Epithelial cell of proximal tubule (primary cell): ENCODE measurements around the gene TNNI2. TPM values are rescaled to one million over a fixed set of nuclear protein-coding genes. Genes with fewer than 3 reads are reported as not detected.
A peak's percentile ranks its signal among the peaks of the same experiment; 100 is the strongest.

Source experiments
- DNase-seq: peaks from one replicate; pipeline ENCODE4 v3.0.0-alpha.2; 2011; ENCODE audit warnings: low read depth
- H3K4me3 ChIP-seq: 2 replicates; pipeline ENCODE4 v1.5.1; 2011; ENCODE audit warnings: low read depth, mild to moderate bottlenecking, low read length
- total RNA-seq: library from RNA; depleted of rRNA; stranded (reverse); fragments of >200 nt; gene quantifications from 2 replicates; pipeline ENCODE4 v1.2.3, GENCODE V29; 2015
- TF ChIP-seq, protein P1 (sequence below): conservative IDR thresholded peaks from 2 replicates; pipeline ENCODE4 v1.5.1; 2012; ENCODE audit warnings: low read depth, mild to moderate bottlenecking, low read length

The TNNI2 gene
- total RNA-seq, 1 donor from 2014 or later: not detected

GRCh38 chr11:1879941-1880720 lies 41.4 kb downstream of the TNNI2 start:
- H3K4me3 ChIP-seq: no peak overlapping the region
- TF ChIP-seq, protein P1, sequence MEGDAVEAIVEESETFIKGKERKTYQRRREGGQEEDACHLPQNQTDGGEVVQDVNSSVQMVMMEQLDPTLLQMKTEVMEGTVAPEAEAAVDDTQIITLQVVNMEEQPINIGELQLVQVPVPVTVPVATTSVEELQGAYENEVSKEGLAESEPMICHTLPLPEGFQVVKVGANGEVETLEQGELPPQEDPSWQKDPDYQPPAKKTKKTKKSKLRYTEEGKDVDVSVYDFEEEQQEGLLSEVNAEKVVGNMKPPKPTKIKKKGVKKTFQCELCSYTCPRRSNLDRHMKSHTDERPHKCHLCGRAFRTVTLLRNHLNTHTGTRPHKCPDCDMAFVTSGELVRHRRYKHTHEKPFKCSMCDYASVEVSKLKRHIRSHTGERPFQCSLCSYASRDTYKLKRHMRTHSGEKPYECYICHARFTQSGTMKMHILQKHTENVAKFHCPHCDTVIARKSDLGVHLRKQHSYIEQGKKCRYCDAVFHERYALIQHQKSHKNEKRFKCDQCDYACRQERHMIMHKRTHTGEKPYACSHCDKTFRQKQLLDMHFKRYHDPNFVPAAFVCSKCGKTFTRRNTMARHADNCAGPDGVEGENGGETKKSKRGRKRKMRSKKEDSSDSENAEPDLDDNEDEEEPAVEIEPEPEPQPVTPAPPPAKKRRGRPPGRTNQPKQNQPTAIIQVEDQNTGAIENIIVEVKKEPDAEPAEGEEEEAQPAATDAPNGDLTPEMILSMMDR: no peak
- DNase-seq: no peak

GRCh38 chr11:1880746-1881441 lies 42.1 kb downstream of the TNNI2 start:
- no peak overlapping the region for H3K4me3 ChIP-seq
- DNase-seq: no peak
- TF ChIP-seq, protein P1: no peak

DNA sequence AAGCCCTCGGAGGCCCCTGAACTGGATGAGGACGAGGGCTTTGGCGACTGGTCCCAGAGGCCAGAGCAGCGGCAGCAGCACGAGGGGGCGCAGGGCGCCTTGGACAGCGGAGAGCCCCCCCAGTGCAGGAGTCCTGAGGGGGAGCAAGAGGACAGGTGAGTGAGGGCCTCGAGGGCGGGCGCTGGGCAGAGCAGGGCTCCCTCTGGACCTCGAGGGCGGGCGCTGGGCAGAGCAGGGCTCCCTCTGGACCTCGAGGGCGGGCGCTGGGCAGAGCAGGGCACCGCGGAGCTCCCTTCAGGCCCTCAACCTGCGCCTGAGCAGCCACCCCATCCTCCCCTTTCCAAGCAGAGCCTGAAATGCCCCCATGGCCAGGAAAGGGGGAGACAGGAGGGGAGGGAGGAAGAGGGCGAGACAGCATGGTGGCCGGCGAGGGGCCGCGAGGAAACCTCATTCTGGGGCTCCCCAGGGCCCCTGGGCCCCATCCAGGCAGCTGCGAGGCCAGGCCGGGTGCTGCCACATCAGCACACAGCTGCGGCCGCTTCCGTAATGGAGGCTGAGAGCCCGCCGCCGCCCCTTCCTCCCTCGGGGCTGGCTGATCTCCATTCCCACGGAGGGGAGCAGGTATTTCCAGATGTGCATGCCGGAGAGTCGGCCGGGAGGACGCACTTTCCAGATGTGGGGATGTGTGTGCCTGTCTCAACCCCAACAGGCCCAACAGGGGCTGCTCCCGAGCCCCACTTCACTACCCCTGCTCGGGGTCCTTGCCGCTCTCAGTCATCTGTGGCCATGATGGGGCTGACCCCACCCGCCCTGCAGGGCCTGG lies 42.9 kb downstream of the TNNI2 start:
- TF ChIP-seq, protein P1: no peak
- DNase-seq: no peak
- no peak overlapping the region for H3K4me3 ChIP-seq

GRCh38 chr11:1882265-1883238 lies 43.8 kb downstream of the TNNI2 start:
- no peak overlapping the region for H3K4me3 ChIP-seq
- no peak for DNase-seq
- TF ChIP-seq, protein P1: peak; percentile 74

- TF ChIP-seq, protein P1: no peak
- no peak for DNase-seq
- H3K4me3 ChIP-seq: no peak overlapping the region
These were observed 44.8 kb downstream of the TNNI2 start for GRCh38 chr11:1883346-1884302.
